Lung (tissue), 12 donors: ENCODE measurements around the gene TMEM98. TPM values are rescaled to one million over a fixed set of nuclear protein-coding genes. Genes with fewer than 3 reads are reported as not detected.

Experiments used
- ATAC-seq: fragments of 200-7000 bp; cut with Tn5 transposase; one replicate; pipeline ENCODE4 v1.9.1; 2020; ENCODE audit warnings: moderate number of reproducible peaks; ENCODE audit not compliant: insufficient read depth, low FRiP score
- DNase-seq, 3 donors: peaks; one replicate each; pipeline ENCODE4 v3.0.0-alpha.2; 2013 to 2017
- H3K27ac ChIP-seq, 2 donors: one replicate each; pipeline ENCODE4 v1.5.1; 2013; ENCODE audit warnings: mild to moderate bottlenecking in 2 of 2, moderate library complexity in 2 of 2, control low read depth in 1 of 2, inconsistent platforms in 1 of 2, low read depth in 1 of 2, low read length in 1 of 2
- H3K27me3 ChIP-seq, 3 donors: one replicate each; pipeline ENCODE4 v1.5.1; 2013; ENCODE audit warnings: low read length in 2 of 3; ENCODE audit not compliant: control insufficient read depth in 3 of 3, insufficient read depth in 3 of 3
- H3K36me3 ChIP-seq, 4 donors: one replicate each; pipeline ENCODE4 v1.5.1; 2013; ENCODE audit warnings: low read length in 4 of 4, mild to moderate bottlenecking in 1 of 4, moderate library complexity in 1 of 4; ENCODE audit not compliant: control insufficient read depth in 4 of 4, insufficient read depth in 4 of 4
- H3K4me1 ChIP-seq, 5 donors: one replicate each; pipeline ENCODE4 v1.5.1; 2013; ENCODE audit warnings: low read length in 5 of 5, mild to moderate bottlenecking in 2 of 5, moderate library complexity in 1 of 5; ENCODE audit not compliant: control insufficient read depth in 5 of 5, insufficient read depth in 5 of 5
- H3K4me3 ChIP-seq: one replicate; pipeline ENCODE4 v1.5.1; 2013; ENCODE audit warnings: mild to moderate bottlenecking, control low read depth, moderate library complexity
- H3K9ac ChIP-seq, 2 donors: one replicate each; pipeline ENCODE4 v1.5.1; 2013; ENCODE audit warnings: low read length in 2 of 2, control low read depth in 1 of 2; ENCODE audit not compliant: insufficient read depth in 1 of 2
- H3K9me3 ChIP-seq, 4 donors: one replicate each; pipeline ENCODE4 v1.5.1; 2013; ENCODE audit warnings: low read length in 3 of 4, mild to moderate bottlenecking in 1 of 4, moderate library complexity in 1 of 4; ENCODE audit not compliant: control insufficient read depth in 4 of 4, insufficient read depth in 3 of 4
- CTCF ChIP-seq: IDR thresholded peaks from 2 replicates; pipeline ENCODE4 v1.5.1; 2012; ENCODE audit warnings: mild to moderate bottlenecking; ENCODE audit errors: control extremely low read depth, extremely low read depth
- WGBS, 2 donors: extraction: QIAGEN DNeasy Blood & Tissue Kit; methylation state at CpG; one replicate each; pipeline ENCODE4 v1.1.7; 2013; 5-methylcytosine and 5-hydroxymethylcytosine counted together
- polyA plus RNA-seq, 2 donors: library from polyadenylated mRNA; stranded (reverse); fragments of 200-250 nt; gene quantifications; one replicate each; pipeline ENCODE4 v1.2.1, GENCODE V29; 2013
- total RNA-seq, 2 donors: library from RNA; depleted of rRNA in 1 of 2; stranded (reverse); fragments of >200 nt in 1 of 2; gene quantifications; one replicate each; pipeline ENCODE4 v1.2.1, GENCODE V29; 2014 to 2021
- donor health status: control.
- donor health status: control.
- donor health status: Bipolar disorder and iron deficiency.
- donor health status: healthy.
- donor health status: DM: yes; HTN: yes; CAD: no.

Gene TMEM98
- total and polyA plus RNA-seq, 4 donors, result 28.4 to 176 (median 46.3) TPM

- H3K36me3 ChIP-seq, result peaks cover 4 to 45% (median 23%) of the 10 kb centered on the region in 4 donors
- 88 to 93% methylated on average over 8 of the region's 8 CpGs for WGBS, 2 donors
- no peaks in the 10 kb centered on the region for H3K27me3 ChIP-seq
- H3K27ac ChIP-seq, result no peak overlapping the region
- TF ChIP-seq CTCF, result no peak
- H3K9me3 ChIP-seq, result peaks cover 0 to 3% (median 0%) of the 10 kb centered on the region in 4 donors
- DNase-seq (no peak), ATAC-seq (no peak)
- no peak overlapping the region for H3K4me3 ChIP-seq
- no peak overlapping the region for H3K9ac ChIP-seq
- H3K4me1 ChIP-seq, result peaks cover 0 to 23% (median 18%) of the 10 kb centered on the region in 5 donors
Measured at GRCh38 chr17:32941419-32942032, 13.6 kb downstream of the TMEM98 start.

- ATAC-seq, result no peak
- Histone ChIP-seq H3K9ac (peak overlapping the region in 1 of 2 donors; percentile 51), H3K4me3 (no peak overlapping the region), H3K36me3 (peaks cover 4 to 31% (median 16%) of the 10 kb centered on the region in 4 donors), H3K4me1 (peaks cover 0 to 23% (median 15%) of the 10 kb centered on the region in 5 donors), H3K27ac (peak overlapping the region in 1 of 2 donors; percentile 46), H3K9me3 (peaks cover 0 to 3% (median 0%) of the 10 kb centered on the region in 4 donors), H3K27me3 (no peaks in the 10 kb centered on the region)
- 37 to 75% methylated on average over 2 of the region's 2 CpGs for WGBS, 2 donors
- peak in 2 of 3 donors; percentile 35 to 43 for DNase-seq
- TF ChIP-seq CTCF, result no peak
Measured at GRCh38 chr17:32943206-32943605, 15.3 kb downstream of the TMEM98 start.

GRCh38 chr17:32943647-32944191 lies 15.8 kb downstream of the TMEM98 start:
- Histone ChIP-seq H3K36me3 (peaks cover 4 to 27% (median 16%) of the 10 kb centered on the region in 4 donors), H3K4me3 (no peak overlapping the region), H3K9ac (peak overlapping the region in 1 of 2 donors; percentile 51), H3K27me3 (no peaks in the 10 kb centered on the region), H3K27ac (peak overlapping the region in 1 of 2 donors; percentile 27), H3K4me1 (peaks cover 0 to 23% (median 15%) of the 10 kb centered on the region in 5 donors), H3K9me3 (peaks cover 0 to 3% (median 0%) of the 10 kb centered on the region in 4 donors)
- ATAC-seq (peak; percentile 31), DNase-seq (peak; percentile 87 to 96 (median 94))
- 54 to 69% methylated on average over 8 of the region's 8 CpGs for WGBS, 2 donors
- no peak for TF ChIP-seq CTCF
